HepG2 (cell line): ENCODE measurements around the gene BDH2. TPM values are rescaled to one million over a fixed set of nuclear protein-coding genes. Genes with fewer than 3 reads are reported as not detected.
A peak's percentile ranks its signal among the peaks of the same experiment; 100 is the strongest.

Source experiments
- ARNTL ChIP-seq: sonication (generic); formaldehyde crosslinking; IDR thresholded peaks from 2 replicates; pipeline ENCODE4 v1.4.0; 2020; ENCODE audit warnings: mild to moderate bottlenecking, missing genetic modification reagents
- ATF4 ChIP-seq, 2 experiments: fragments of 450-650 bp in 1 of 2; sonication (generic) in 1 of 2; formaldehyde crosslinking; IDR thresholded peaks; 2 replicates each; pipeline versions ENCODE4 v1.5.0 to v1.8.0; 2020 to 2022; ENCODE audit warnings: mild to moderate bottlenecking in 1 of 2, missing genetic modification reagents in 1 of 2
- BHLHE40 ChIP-seq: IDR thresholded peaks from 2 replicates; pipeline ENCODE4 v1.6.1; 2011; ENCODE audit warnings: low read length, improper control_type of control experiment
- CEBPG ChIP-seq: IDR thresholded peaks from 2 replicates; pipeline ENCODE4 v1.6.1; 2016
- ELF4 ChIP-seq: sonication (generic); formaldehyde crosslinking; IDR thresholded peaks from 2 replicates; pipeline ENCODE4 v1.5.0; 2020; ENCODE audit warnings: missing genetic modification reagents, mild to moderate bottlenecking, moderate library complexity, borderline replicate concordance
- GTF3A ChIP-seq: sonication (generic); formaldehyde crosslinking; conservative IDR thresholded peaks from 2 replicates; pipeline ENCODE4 v1.4.0; 2020; ENCODE audit warnings: mild to moderate bottlenecking, missing genetic modification reagents
- HDAC2 ChIP-seq: sonication (generic); formaldehyde crosslinking; IDR thresholded peaks from 2 replicates; pipeline ENCODE4 v1.4.0; 2020; ENCODE audit warnings: missing genetic modification reagents
- HOXA5 ChIP-seq: sonication (generic); formaldehyde crosslinking; IDR thresholded peaks from 2 replicates; pipeline ENCODE4 v1.4.0; 2020; ENCODE audit warnings: missing genetic modification reagents
- MAFK ChIP-seq, 2 experiments: IDR thresholded peaks in 1 of 2; conservative IDR thresholded peaks in 1 of 2; 2 replicates each; pipeline ENCODE4 v1.6.1; 2011; ENCODE audit warnings: improper control_type of control experiment in 2 of 2, low read length in 2 of 2
- MTA1 ChIP-seq: sonication (generic); formaldehyde crosslinking; IDR thresholded peaks from 2 replicates; pipeline ENCODE4 v1.4.0; 2020; ENCODE audit warnings: missing genetic modification reagents, mild to moderate bottlenecking, borderline replicate concordance
- NFKBIZ ChIP-seq: IDR thresholded peaks from 2 replicates; pipeline ENCODE4 v1.6.1; 2018; ENCODE audit warnings: missing genetic modification reagents, missing compliant biosample characterization
- TARDBP ChIP-seq: sonication (generic); formaldehyde crosslinking; IDR thresholded peaks from 2 replicates; pipeline ENCODE4 v1.8.0; 2022; ENCODE audit warnings: mild to moderate bottlenecking, missing genetic modification reagents
- TCF7 ChIP-seq: sonication (generic); IDR thresholded peaks from 2 replicates; pipeline ENCODE4 v1.6.1; 2016; ENCODE audit warnings: antibody characterized with exemption, low read depth
- TMF1 ChIP-seq: sonication (generic); formaldehyde crosslinking; IDR thresholded peaks from 2 replicates; pipeline ENCODE4 v1.8.1; 2022; ENCODE audit warnings: low read depth, missing genetic modification reagents
- ZBTB7B ChIP-seq: sonication (generic); formaldehyde crosslinking; IDR thresholded peaks from 2 replicates; pipeline ENCODE4 v1.4.0; 2020; ENCODE audit warnings: missing genetic modification reagents
- ZMYM4 ChIP-seq: sonication (generic); formaldehyde crosslinking; IDR thresholded peaks from 2 replicates; pipeline ENCODE4 v1.8.1; 2023; ENCODE audit warnings: mild to moderate bottlenecking, missing genetic modification reagents
- ZNF180 ChIP-seq: sonication (generic); formaldehyde crosslinking; IDR thresholded peaks from 2 replicates; pipeline ENCODE4 v1.4.0; 2020; ENCODE audit warnings: low read depth, missing genetic modification reagents, borderline replicate concordance
- ZNF572 ChIP-seq: sonication (generic); formaldehyde crosslinking; IDR thresholded peaks from 2 replicates; pipeline ENCODE4 v1.5.1; 2020; ENCODE audit warnings: mild to moderate bottlenecking, missing genetic modification reagents
- ZNF672 ChIP-seq: sonication (generic); formaldehyde crosslinking; IDR thresholded peaks from 2 replicates; pipeline ENCODE4 v1.8.1; 2022; ENCODE audit warnings: missing genetic modification reagents
- ZNF768 ChIP-seq: sonication (generic); formaldehyde crosslinking; IDR thresholded peaks from 2 replicates; pipeline ENCODE4 v1.4.0; 2020; ENCODE audit warnings: missing genetic modification reagents
- ZNF772 ChIP-seq: sonication (generic); formaldehyde crosslinking; IDR thresholded peaks from 2 replicates; pipeline ENCODE4 v1.5.0; 2020; ENCODE audit warnings: mild to moderate bottlenecking, missing genetic modification reagents
- ZNF777 ChIP-seq: sonication (generic); formaldehyde crosslinking; IDR thresholded peaks from 2 replicates; pipeline ENCODE4 v1.4.0; 2020; ENCODE audit warnings: missing genetic modification reagents
- ZSCAN21 ChIP-seq: sonication (generic); formaldehyde crosslinking; IDR thresholded peaks from 2 replicates; pipeline ENCODE4 v1.8.0; 2022; ENCODE audit warnings: mild to moderate bottlenecking, missing genetic modification reagents, moderate library complexity, borderline replicate concordance
- ZSCAN29 ChIP-seq: sonication (generic); formaldehyde crosslinking; conservative IDR thresholded peaks from 2 replicates; pipeline ENCODE4 v1.4.0; 2020; ENCODE audit warnings: mild to moderate bottlenecking, missing genetic modification reagents
- ZSCAN30 ChIP-seq: sonication (generic); formaldehyde crosslinking; IDR thresholded peaks from 2 replicates; pipeline ENCODE4 v1.5.0; 2020; ENCODE audit warnings: mild to moderate bottlenecking, missing genetic modification reagents
- polyA plus RNA-seq, 8 experiments: library from polyadenylated mRNA; depleted of rRNA in 3 of 8; stranded (reverse) in 7 of 8; unstranded in 1 of 8; fragments of >200 nt; fragmentation: Illumina TruSeq in 4 of 8; extraction: Trizol in 4 of 8; gene quantifications; 2 replicates each; pipeline versions ENCODE4 v1.2.1 to v1.2.3, GENCODE V29; 2011 to 2016; ENCODE audit warnings: low read depth in 4 of 8, missing spikeins in 1 of 8, mixed read lengths in 1 of 8; ENCODE audit not compliant: insufficient read depth in 1 of 8
- total RNA-seq, 5 experiments: library from RNA; depleted of rRNA; stranded (reverse); fragments of >200 nt; fragmentation: Illumina TruSeq; extraction: Trizol; gene quantifications; 2 replicates each; pipeline ENCODE4 v1.2.3, GENCODE V29; 2016; ENCODE audit warnings: low read depth in 1 of 5
- TF ChIP-seq, protein P1 (sequence below): sonication (generic); formaldehyde crosslinking; IDR thresholded peaks from 2 replicates; pipeline ENCODE4 v1.5.1; 2020; ENCODE audit warnings: mild to moderate bottlenecking, missing genetic modification reagents
- TF ChIP-seq, protein P2 (sequence below): sonication (generic); formaldehyde crosslinking; IDR thresholded peaks from 2 replicates; pipeline ENCODE4 v1.5.0; 2020; ENCODE audit warnings: mild to moderate bottlenecking, missing genetic modification reagents, moderate library complexity

BDH2 gene
- total and polyA plus RNA-seq, 2 of the 13 experiments (the other 11 are each of a cell fraction or from before 2014, with no cell fraction given), result 34.8 to 46.2 TPM

DNA sequence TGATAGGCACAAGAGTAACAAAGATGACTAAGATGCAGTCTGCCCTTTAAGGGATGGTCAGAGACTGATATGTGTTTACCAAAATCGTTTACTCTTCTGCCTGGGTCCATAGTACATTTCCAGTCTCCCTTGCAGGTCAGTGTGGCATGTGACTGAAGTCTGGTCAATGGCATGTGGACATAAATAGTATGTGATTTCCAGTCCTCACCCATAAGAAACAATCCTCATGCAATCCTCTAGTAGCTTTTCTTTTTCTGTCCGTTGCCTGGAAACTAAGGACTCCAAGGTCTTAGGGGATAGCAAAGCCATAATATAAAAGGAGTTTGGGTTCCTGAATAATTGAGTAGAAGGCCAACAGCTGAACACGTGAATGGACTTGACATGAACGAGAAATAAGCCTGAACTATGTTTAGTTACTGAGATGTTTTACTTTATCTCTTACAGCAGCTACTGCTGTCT, 24.2 kb downstream of the BDH2 start (continued):
- TF ChIP-seq HOXA5 (CRISPR knock-in tag), result 0 out of 2 replicates have a peak, but pooled peaks have one; percentile 66
- no peak for TF ChIP-seq TMF1 (CRISPR knock-in tag)
- no peak for TF ChIP-seq ZNF180 (CRISPR knock-in tag)
- no peak for TF ChIP-seq ZNF672
- no peak for TF ChIP-seq ZNF777 (CRISPR knock-in tag)
- TF ChIP-seq, protein P1, sequence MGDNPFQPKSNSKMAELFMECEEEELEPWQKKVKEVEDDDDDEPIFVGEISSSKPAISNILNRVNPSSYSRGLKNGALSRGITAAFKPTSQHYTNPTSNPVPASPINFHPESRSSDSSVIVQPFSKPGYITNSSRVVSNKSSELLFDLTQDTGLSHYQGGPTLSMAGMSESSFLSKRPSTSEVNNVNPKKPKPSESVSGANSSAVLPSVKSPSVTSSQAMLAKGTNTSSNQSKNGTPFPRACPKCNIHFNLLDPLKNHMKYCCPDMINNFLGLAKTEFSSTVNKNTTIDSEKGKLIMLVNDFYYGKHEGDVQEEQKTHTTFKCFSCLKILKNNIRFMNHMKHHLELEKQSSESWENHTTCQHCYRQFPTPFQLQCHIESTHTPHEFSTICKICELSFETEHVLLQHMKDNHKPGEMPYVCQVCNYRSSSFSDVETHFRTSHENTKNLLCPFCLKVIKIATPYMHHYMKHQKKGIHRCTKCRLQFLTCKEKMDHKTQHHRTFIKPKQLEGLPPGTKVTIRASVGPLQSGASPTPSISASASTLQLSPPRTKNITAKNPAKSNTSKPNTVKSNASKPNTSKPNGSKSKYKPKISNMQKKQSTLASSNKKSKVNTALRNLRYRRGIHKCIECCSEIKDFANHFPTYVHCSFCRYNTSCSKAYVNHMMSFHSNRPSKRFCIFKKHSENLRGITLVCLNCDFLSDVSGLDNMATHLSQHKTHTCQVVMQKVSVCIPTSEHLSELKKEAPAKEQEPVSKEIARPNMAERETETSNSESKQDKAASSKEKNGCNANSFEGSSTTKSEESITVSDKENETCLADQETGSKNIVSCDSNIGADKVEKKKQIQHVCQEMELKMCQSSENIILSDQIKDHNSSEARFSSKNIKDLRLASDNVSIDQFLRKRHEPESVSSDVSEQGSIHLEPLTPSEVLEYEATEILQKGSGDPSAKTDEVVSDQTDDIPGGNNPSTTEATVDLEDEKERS, result no peak
- peak; percentile 53; the same call in 1 of the 2 replicates for TF ChIP-seq ZSCAN21 (CRISPR knock-in tag)
- TF ChIP-seq ZSCAN30, result no peak
- TF ChIP-seq ATF4 (CRISPR knock-in tag; IDR thresholded peaks at IDR 0.05), result peak in 1 of 2 experiments; percentile 83; a peak in 2 of 4 replicates
- TF ChIP-seq ARNTL (CRISPR knock-in tag), result peak; percentile 86
- TF ChIP-seq NFKBIZ (CRISPR knock-in tag), result peak; percentile 89
- no peak for TF ChIP-seq MTA1
- TF ChIP-seq GTF3A (CRISPR knock-in tag), result no peak
- TF ChIP-seq, protein P2, sequence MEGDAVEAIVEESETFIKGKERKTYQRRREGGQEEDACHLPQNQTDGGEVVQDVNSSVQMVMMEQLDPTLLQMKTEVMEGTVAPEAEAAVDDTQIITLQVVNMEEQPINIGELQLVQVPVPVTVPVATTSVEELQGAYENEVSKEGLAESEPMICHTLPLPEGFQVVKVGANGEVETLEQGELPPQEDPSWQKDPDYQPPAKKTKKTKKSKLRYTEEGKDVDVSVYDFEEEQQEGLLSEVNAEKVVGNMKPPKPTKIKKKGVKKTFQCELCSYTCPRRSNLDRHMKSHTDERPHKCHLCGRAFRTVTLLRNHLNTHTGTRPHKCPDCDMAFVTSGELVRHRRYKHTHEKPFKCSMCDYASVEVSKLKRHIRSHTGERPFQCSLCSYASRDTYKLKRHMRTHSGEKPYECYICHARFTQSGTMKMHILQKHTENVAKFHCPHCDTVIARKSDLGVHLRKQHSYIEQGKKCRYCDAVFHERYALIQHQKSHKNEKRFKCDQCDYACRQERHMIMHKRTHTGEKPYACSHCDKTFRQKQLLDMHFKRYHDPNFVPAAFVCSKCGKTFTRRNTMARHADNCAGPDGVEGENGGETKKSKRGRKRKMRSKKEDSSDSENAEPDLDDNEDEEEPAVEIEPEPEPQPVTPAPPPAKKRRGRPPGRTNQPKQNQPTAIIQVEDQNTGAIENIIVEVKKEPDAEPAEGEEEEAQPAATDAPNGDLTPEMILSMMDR (CRISPR knock-in tag), result no peak
- no peak for TF ChIP-seq ZNF572 (CRISPR knock-in tag)
- peak; percentile 62; the same call in 1 of the 2 replicates for TF ChIP-seq TARDBP (CRISPR knock-in tag)
- TF ChIP-seq CEBPG (CRISPR knock-in tag), result peak; percentile 66
- no peak for TF ChIP-seq ZBTB7B
- peak; percentile 56; the same call in 1 of the 2 replicates for TF ChIP-seq ELF4 (CRISPR knock-in tag)
- peak; percentile 87 for TF ChIP-seq ZMYM4 (CRISPR knock-in tag)
- peak; percentile 29 for TF ChIP-seq TCF7
- TF ChIP-seq ZNF768 (CRISPR knock-in tag), result no peak
- no peak for TF ChIP-seq ZNF772 (CRISPR knock-in tag)
- TF ChIP-seq ZSCAN29 (CRISPR knock-in tag), result no peak; the same call in 1 of the 2 replicates
- TF ChIP-seq MAFK (conservative IDR thresholded peaks at IDR 0.05 in 1 of 2, IDR thresholded peaks at IDR 0.05 in 1 of 2; ENCODE audit: low read length in 2 of 2), result no peak
- peak; percentile 84 for TF ChIP-seq BHLHE40
- TF ChIP-seq HDAC2, result peak; percentile 80; the same call in 1 of the 2 replicates
